Endothelial cell of umbilical vein (primary cell): ENCODE measurements around the gene SETD3. TPM values are rescaled to one million over a fixed set of nuclear protein-coding genes. Genes with fewer than 3 reads are reported as not detected.

Experiments
- BruUV-seq: library from RNA; stranded (reverse); fragments of 400-500 nt; replicated peaks from 2 replicates; lab custom pipeline; 2021; lab: Mats Ljungman, UMichigan
- CTCF ChIA-PET: fragments of 300-600, 350-600 bp; sonication (Branson Sonifier 250); formaldehyde crosslinking; loops from one replicate; lab custom pipeline; 2021; ENCODE audit warnings: antibody characterized with exemption, inconsistent platforms; lab: Charles Lee
- POLR2A ChIA-PET: fragments of 300-600, 350-600 bp; sonication (Branson Sonifier 250); formaldehyde crosslinking; loops from one replicate; lab custom pipeline; 2021; ENCODE audit warnings: antibody characterized with exemption, inconsistent platforms; lab: Charles Lee
- DNase-seq: peaks from one replicate; pipeline ENCODE4 v3.0.0-alpha.2; 2011; ENCODE audit warnings: low read depth, low spot score
- FAIRE-seq: peaks from 2 replicates; lab custom pipeline; 2011; peaks lifted over from hg19 to GRCh38; lab: Jason Lieb, UNC
- H2AFZ ChIP-seq: 2 replicates; pipeline ENCODE4 v1.6.0; 2012; ENCODE audit warnings: low read depth, low read length, control low read depth, inconsistent platforms
- H3K27ac ChIP-seq: 2 replicates; pipeline ENCODE4 v1.5.1; 2011; ENCODE audit warnings: low read depth, mild to moderate bottlenecking, control low read depth, low read length, moderate library complexity; ENCODE audit not compliant: insufficient read depth
- H3K27me3 ChIP-seq, 2 experiments: 2 replicates each; pipeline versions ENCODE4 v1.6.0 to v1.6.1; 2011; ENCODE audit warnings: low read length in 2 of 2, mixed read lengths in 1 of 2; ENCODE audit not compliant: control insufficient read depth in 2 of 2, insufficient read depth in 2 of 2
- H3K36me3 ChIP-seq, 2 experiments: 2 replicates in 1 of 2; 3 replicates in 1 of 2; pipeline ENCODE4 v1.5.1; 2011; ENCODE audit warnings: low read length in 2 of 2, mild to moderate bottlenecking in 1 of 2, moderate library complexity in 1 of 2; ENCODE audit not compliant: control insufficient read depth in 2 of 2, insufficient read depth in 2 of 2; ENCODE audit errors: extremely low read depth in 1 of 2
- H3K4me1 ChIP-seq: 3 replicates; pipeline ENCODE4 v1.5.1; 2011; ENCODE audit warnings: mild to moderate bottlenecking, low read length; ENCODE audit not compliant: control insufficient read depth, insufficient read depth; ENCODE audit errors: extremely low read depth
- H3K4me2 ChIP-seq: 2 replicates; pipeline ENCODE4 v1.6.1; 2011; ENCODE audit warnings: low read length, control low read depth, mixed read lengths; ENCODE audit not compliant: insufficient read depth
- H3K4me3 ChIP-seq, 3 experiments: fragments of 200-600 bp in 1 of 3; sonication (generic), shearing (Covaris generic) in 1 of 3; replicated peaks in 1 of 3; 2 replicates each; pipeline ENCODE4 v1.5.1; 2011 to 2016; ENCODE audit warnings: control low read depth in 3 of 3, low read length in 3 of 3, mild to moderate bottlenecking in 2 of 3, inconsistent platforms in 1 of 3, low read depth in 1 of 3, moderate library complexity in 1 of 3; ENCODE audit not compliant: insufficient read depth in 1 of 3
- H3K79me2 ChIP-seq: 2 replicates; pipeline ENCODE4 v1.6.0; 2012; ENCODE audit warnings: low read length, inconsistent platforms; ENCODE audit not compliant: control insufficient read depth, insufficient read depth
- H3K9ac ChIP-seq: replicated peaks from 2 replicates; pipeline ENCODE3; 2011; ENCODE audit warnings: low read length, control low read depth; ENCODE audit not compliant: insufficient read depth; ENCODE audit errors: extremely low read depth
- H3K9me1 ChIP-seq: replicated peaks from 3 replicates; pipeline ENCODE4 v1.6.0; 2011; ENCODE audit warnings: mild to moderate bottlenecking, low read length; ENCODE audit not compliant: control insufficient read depth, insufficient read depth; ENCODE audit errors: extremely low read depth
- H3K9me3 ChIP-seq: replicated peaks from 2 replicates; pipeline ENCODE4 v1.5.1; 2012; ENCODE audit warnings: low read length, inconsistent platforms; ENCODE audit not compliant: control insufficient read depth, insufficient read depth
- H4K20me1 ChIP-seq: replicated peaks from 2 replicates; pipeline ENCODE3; 2011; ENCODE audit warnings: mild to moderate bottlenecking, low read length; ENCODE audit not compliant: control insufficient read depth, insufficient read depth; ENCODE audit errors: extremely low read depth
- CTCF ChIP-seq, 2 donors: IDR thresholded peaks; 1 replicate in 1 of 2; 2 replicates in 1 of 2; pipeline ENCODE4 v1.5.1; 2011; ENCODE audit warnings: low read length in 2 of 2, mild to moderate bottlenecking in 2 of 2, moderate library complexity in 2 of 2, control low read depth in 1 of 2, inconsistent platforms in 1 of 2, low read depth in 1 of 2; ENCODE audit not compliant: insufficient read depth in 1 of 2; ENCODE audit errors: extremely low read depth in 1 of 2
- EZH2 ChIP-seq: IDR thresholded peaks from 2 replicates; pipeline ENCODE4 v1.6.1; 2012; ENCODE audit warnings: borderline replicate concordance, low read depth, mild to moderate bottlenecking, moderate library complexity, low read length, inconsistent platforms; ENCODE audit not compliant: severe bottlenecking
- FOS ChIP-seq: IDR thresholded peaks from 2 replicates; pipeline ENCODE4 v1.6.1; 2011; ENCODE audit warnings: mild to moderate bottlenecking, low read length, moderate library complexity, borderline replicate concordance; ENCODE audit not compliant: insufficient read depth
- GATA2 ChIP-seq: IDR thresholded peaks from 2 replicates; pipeline ENCODE4 v1.7.0; 2011; ENCODE audit warnings: low read depth, mild to moderate bottlenecking, moderate library complexity, mixed read lengths, low read length; ENCODE audit not compliant: insufficient read length, insufficient read depth
- JUN ChIP-seq: IDR thresholded peaks from 2 replicates; pipeline ENCODE4 v1.6.1; 2011; ENCODE audit warnings: borderline replicate concordance, low read depth; ENCODE audit not compliant: insufficient read length, insufficient read depth
- MAX ChIP-seq: IDR thresholded peaks from 2 replicates; pipeline ENCODE4 v1.6.1; 2011; ENCODE audit not compliant: insufficient read depth, insufficient read length
- MYC ChIP-seq: IDR thresholded peaks from one replicate; pipeline ENCODE4 v1.6.1; 2011; ENCODE audit warnings: mild to moderate bottlenecking, low read depth, low read length
- POLR2A ChIP-seq: IDR thresholded peaks from 2 replicates; pipeline ENCODE4 v1.6.1; 2012; ENCODE audit warnings: low read depth, mild to moderate bottlenecking, control low read depth, low read length
- POLR2AphosphoS5 ChIP-seq: IDR thresholded peaks from 2 replicates; pipeline ENCODE4 v1.6.1; 2012; ENCODE audit warnings: low read depth, mild to moderate bottlenecking, control low read depth, low read length, moderate library complexity; ENCODE audit not compliant: insufficient read depth
- dilution Hi-C: fragments of 300-500 bp; cut with MboI; formaldehyde crosslinking; loops from one replicate; pipeline ENCODE4 v1.15.0; 2019; ENCODE audit warnings: low sequenced_read_pairs; ENCODE audit not compliant: extremely low pct_ligation_motif_present
- intact Hi-C: fragments of 100-400 bp; cut with micrococcal nuclease; formaldehyde crosslinking; loops from one replicate; pipeline ENCODE4 v1.10.0; 2022
- polyA plus RNA-seq, 4 experiments: library from polyadenylated mRNA; depleted of rRNA in 3 of 4; stranded (reverse) in 3 of 4; unstranded in 1 of 4; fragments of >200 nt; gene quantifications; 2 replicates each; pipeline versions ENCODE4 v1.2.1 to v1.2.3, GENCODE V29; 2011 to 2012; ENCODE audit warnings: missing spikeins in 1 of 4
- total RNA-seq: library from RNA; stranded (reverse); gene quantifications from 2 replicates; pipeline ENCODE4 v1.2.3, GENCODE V29; 2021

Gene SETD3
- total and polyA plus RNA-seq, 2 donors (not counting 3 experiments of a cell fraction or from before 2014, with no cell fraction given), result 18.1 to 53.1 TPM

GRCh38 chr14:99356031-99356608, 124.5 kb downstream of the SETD3 start:
- Histone ChIP-seq H3K9ac (no peak overlapping the region), H2AFZ (no peak overlapping the region), H3K4me1 (no peaks in the 10 kb centered on the region), H3K36me3 (no peaks in the 10 kb centered on the region), H3K4me2 (no peak overlapping the region), H3K9me3 (no peaks in the 10 kb centered on the region), H4K20me1 (no peaks in the 10 kb centered on the region), H3K27me3 (no peaks in the 10 kb centered on the region), H3K4me3 (no peak overlapping the region), H3K79me2 (no peaks in the 10 kb centered on the region), H3K27ac (no peak overlapping the region), H3K9me1 (no peaks in the 10 kb centered on the region)
- intact Hi-C loops, result no loop called here
- no peak for DNase-seq
- dilution Hi-C loops, result no loop called here
- BruUV-seq, result no TSS peak
- TF ChIP-seq MYC (no peak), GATA2 (no peak), MAX (no peak), JUN (no peak), EZH2 (no peak), FOS (no peak), POLR2A (no peak), POLR2AphosphoS5 (no peak), CTCF (IDR thresholded peaks at IDR 0.05; ENCODE audit: extremely low read depth in 1 of 2, insufficient read depth in 1 of 2, low read depth in 1 of 2, low read length in 2 of 2) (no peak)
- FAIRE-seq, result no peak
- ChIA-PET POLR2A (no interaction called here), CTCF (interaction anchor here (1.3 kb wide), 1 partner anchor 36 kb away, joined by 5 read pairs; no protein-coding TSS in a partner anchor)
